ENCODE data around the gene HCK.

The HCK gene

GRCh38 chr20:32098786-32099185 is 46.7 kb downstream of the HCK start:
- Histone ChIP-seq H3K4me1 (ENCODE audit: insufficient read depth, poor library complexity, severe bottlenecking) (no peaks in the 10 kb centered on the region), H3K27ac (ENCODE audit: poor library complexity, severe bottlenecking) (no peak overlapping the region), H3K4me3 (ENCODE audit: severe bottlenecking) (no peak overlapping the region), H3K27me3 (ENCODE audit: insufficient read depth, poor library complexity, severe bottlenecking) (peaks cover 7% of the 10 kb centered on the region), H3K9me3 (ENCODE audit: severe bottlenecking) (no peaks in the 10 kb centered on the region), H3K36me3 (ENCODE audit: low read depth) (no peaks in the 10 kb centered on the region)
- ATAC-seq (ENCODE audit: low read depth) (0 out of 3 replicates have a peak, but pooled peaks have one; percentile 28), DNase-seq (ENCODE audit: low spot score) (peak; percentile 62)
- no peak for TF ChIP-seq CTCF (IDR thresholded peaks at IDR 0.05; ENCODE audit: poor library complexity, severe bottlenecking)

- Histone ChIP-seq H3K27ac (ENCODE audit: poor library complexity, severe bottlenecking) (peak overlapping the region; percentile 77), H3K4me1 (ENCODE audit: insufficient read depth, poor library complexity, severe bottlenecking) (peaks cover 10% of the 10 kb centered on the region), H3K27me3 (ENCODE audit: insufficient read depth, poor library complexity, severe bottlenecking) (no peaks in the 10 kb centered on the region), H3K36me3 (ENCODE audit: low read depth) (peaks cover 19% of the 10 kb centered on the region), H3K9me3 (ENCODE audit: severe bottlenecking) (no peaks in the 10 kb centered on the region), H3K4me3 (ENCODE audit: severe bottlenecking) (peak overlapping the region; percentile 68)
- DNase-seq (ENCODE audit: low spot score): no peak
- TF ChIP-seq CTCF (IDR thresholded peaks at IDR 0.05; ENCODE audit: poor library complexity, severe bottlenecking): no peak
- no peak for ATAC-seq (ENCODE audit: low read depth)
These were observed 56.9 kb downstream of the HCK start for GRCh38 chr20:32108814-32109391.

- no peak for TF ChIP-seq CTCF (IDR thresholded peaks at IDR 0.05; ENCODE audit: poor library complexity, severe bottlenecking)
- H3K27me3 ChIP-seq (ENCODE audit: insufficient read depth, poor library complexity, severe bottlenecking): no peaks in the 10 kb centered on the region
These were observed 57.5 kb downstream of the HCK start, which contains the start of gene TM9SF4 for GRCh38 chr20:32109392-32110172. TM9SF4 (plus strand) TSS chr20:32109714; CDS start chr20:32109741, 27 bp downstream.

GRCh38 chr20:32110173-32110704 is 58.2 kb downstream of the HCK start:
- Histone ChIP-seq H3K9me3 (ENCODE audit: severe bottlenecking) (no peaks in the 10 kb centered on the region), H3K4me1 (ENCODE audit: insufficient read depth, poor library complexity, severe bottlenecking) (peaks cover 10% of the 10 kb centered on the region), H3K36me3 (ENCODE audit: low read depth) (peaks cover 32% of the 10 kb centered on the region), H3K27me3 (ENCODE audit: insufficient read depth, poor library complexity, severe bottlenecking) (no peaks in the 10 kb centered on the region), H3K27ac (ENCODE audit: poor library complexity, severe bottlenecking) (peak overlapping the region; percentile 77), H3K4me3 (ENCODE audit: severe bottlenecking) (peak overlapping the region; percentile 68)
- DNase-seq (ENCODE audit: low spot score): peak; percentile 82
- no peak for ATAC-seq (ENCODE audit: low read depth)
- no peak for TF ChIP-seq CTCF (IDR thresholded peaks at IDR 0.05; ENCODE audit: poor library complexity, severe bottlenecking)

More at GRCh38 chr20:32109392-32110172, 57.5 kb downstream of the HCK start, which contains the start of gene TM9SF4:
- ATAC-seq (ENCODE audit: low read depth) (peak; percentile 78), DNase-seq (ENCODE audit: low spot score) (peak; percentile 98)
- H3K27ac ChIP-seq (ENCODE audit: poor library complexity, severe bottlenecking): peak within 1 kb of the TSS; percentile 77
- peaks cover 10% of the 10 kb centered on the region for H3K4me1 ChIP-seq (ENCODE audit: insufficient read depth, poor library complexity, severe bottlenecking)
- peaks cover 26% of the 10 kb centered on the region for H3K36me3 ChIP-seq (ENCODE audit: low read depth)
- H3K4me3 ChIP-seq (ENCODE audit: severe bottlenecking): peak within 1 kb of the TSS; percentile 68
- no peaks in the 10 kb centered on the region for H3K9me3 ChIP-seq (ENCODE audit: severe bottlenecking)

Measured in RWPE2 (cell line).